ENCODE results near the gene EVX1.

DNA sequence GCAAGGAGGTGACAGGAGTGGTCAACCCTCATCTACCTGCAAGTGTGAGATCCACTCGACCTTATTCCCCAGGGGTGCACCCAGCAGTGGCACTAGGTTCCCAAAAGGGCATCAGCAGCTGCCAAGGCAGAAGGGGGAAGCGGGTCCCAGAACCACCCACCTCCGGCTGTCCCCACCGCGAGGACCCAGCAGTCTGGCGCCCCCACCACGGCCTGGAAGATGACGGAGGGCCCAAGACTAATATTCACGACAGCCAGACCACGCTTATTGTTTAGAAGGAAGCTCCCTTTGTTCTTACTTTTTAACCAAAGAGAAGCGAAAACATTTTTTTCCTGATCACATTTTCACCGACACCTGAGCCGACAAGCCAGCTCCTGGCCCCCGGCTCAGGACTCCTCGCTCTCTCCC is 3.6 kb upstream of the EVX1 start:
- TF ChIP-seq CTCF (conservative IDR thresholded peaks at IDR 0.05 in 1 of 2, IDR thresholded peaks at IDR 0.05 in 1 of 2; ENCODE audit: extremely low read depth in 1 of 2, insufficient read depth in 1 of 2, low read depth in 1 of 2, low read length in 2 of 2): no peak
- TF ChIP-seq EZH2 (IDR thresholded peaks at IDR 0.05; ENCODE audit: borderline replicate concordance, low read length): peak; percentile 18

Data from mammary epithelial cell (primary cell).